Measurements from ENCODE around the gene ABCC8.

The ABCC8 gene

DNA sequence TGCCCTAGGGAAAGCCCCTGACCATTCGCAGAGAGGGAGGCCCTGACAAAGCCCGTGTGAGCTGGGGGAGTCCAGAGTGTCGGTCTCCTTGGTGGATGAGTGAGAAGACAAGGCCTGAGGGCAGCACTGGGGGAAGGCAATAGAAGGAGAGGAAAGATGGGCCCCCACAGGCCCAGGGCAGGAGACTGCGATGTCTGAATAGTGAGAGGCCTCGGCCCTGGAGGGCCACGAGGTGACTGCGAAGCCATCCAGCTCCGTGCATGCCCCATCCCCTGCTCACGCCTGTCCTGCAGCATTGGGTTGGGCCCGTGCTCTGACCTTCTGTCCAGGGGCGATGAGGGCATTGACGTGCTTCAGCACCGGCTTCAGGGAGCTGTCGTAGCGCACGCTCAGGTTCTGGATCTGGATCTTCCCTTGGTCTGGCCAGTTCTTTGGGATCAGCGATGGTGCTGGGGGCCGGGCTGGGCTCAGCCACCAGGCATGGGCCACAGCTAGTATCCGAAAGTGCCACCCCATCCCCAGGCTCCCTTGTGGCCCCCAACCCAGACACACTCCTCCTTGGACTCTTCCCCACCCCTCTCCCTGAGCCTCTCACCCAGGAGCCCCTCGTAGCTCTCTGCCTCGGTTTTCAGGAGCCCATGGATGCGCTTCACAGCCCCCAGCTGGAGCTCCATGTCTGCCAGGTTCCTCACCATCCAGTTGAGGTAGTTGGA lies 79.9 kb downstream of the ABCC8 start:
- TF ChIP-seq, protein P1, sequence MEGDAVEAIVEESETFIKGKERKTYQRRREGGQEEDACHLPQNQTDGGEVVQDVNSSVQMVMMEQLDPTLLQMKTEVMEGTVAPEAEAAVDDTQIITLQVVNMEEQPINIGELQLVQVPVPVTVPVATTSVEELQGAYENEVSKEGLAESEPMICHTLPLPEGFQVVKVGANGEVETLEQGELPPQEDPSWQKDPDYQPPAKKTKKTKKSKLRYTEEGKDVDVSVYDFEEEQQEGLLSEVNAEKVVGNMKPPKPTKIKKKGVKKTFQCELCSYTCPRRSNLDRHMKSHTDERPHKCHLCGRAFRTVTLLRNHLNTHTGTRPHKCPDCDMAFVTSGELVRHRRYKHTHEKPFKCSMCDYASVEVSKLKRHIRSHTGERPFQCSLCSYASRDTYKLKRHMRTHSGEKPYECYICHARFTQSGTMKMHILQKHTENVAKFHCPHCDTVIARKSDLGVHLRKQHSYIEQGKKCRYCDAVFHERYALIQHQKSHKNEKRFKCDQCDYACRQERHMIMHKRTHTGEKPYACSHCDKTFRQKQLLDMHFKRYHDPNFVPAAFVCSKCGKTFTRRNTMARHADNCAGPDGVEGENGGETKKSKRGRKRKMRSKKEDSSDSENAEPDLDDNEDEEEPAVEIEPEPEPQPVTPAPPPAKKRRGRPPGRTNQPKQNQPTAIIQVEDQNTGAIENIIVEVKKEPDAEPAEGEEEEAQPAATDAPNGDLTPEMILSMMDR (IDR thresholded peaks at IDR 0.05; ENCODE audit: control insufficient read depth, insufficient read depth, low read depth, low read length, missing control alignments), result no peak
- H3K4me3 ChIP-seq (ENCODE audit: control insufficient read depth, low read depth, low read length), result no peak overlapping the region
- no peak for DNase-seq (ENCODE audit: low read depth)

DNA sequence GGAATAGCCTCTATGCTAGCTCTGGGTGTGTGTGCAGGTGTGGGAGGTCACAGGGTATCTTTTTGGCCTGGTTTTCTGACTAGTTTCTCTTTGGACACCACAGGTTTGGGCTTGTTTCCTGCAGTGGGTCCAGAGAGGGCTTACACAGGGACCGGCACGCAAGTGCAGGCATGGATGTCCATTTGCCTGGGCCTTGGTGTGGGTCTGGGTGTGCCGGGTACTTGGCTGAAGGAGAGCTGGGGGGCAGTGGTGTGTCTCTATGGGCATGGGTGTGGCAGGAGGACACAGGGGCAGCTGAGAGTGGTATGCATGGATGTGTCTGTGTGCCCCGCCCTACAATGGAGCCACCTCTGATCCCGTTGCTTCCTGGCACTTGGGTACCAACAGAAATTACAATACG lies 80.7 kb downstream of the ABCC8 start:
- no peak overlapping the region for H3K4me3 ChIP-seq (ENCODE audit: control insufficient read depth, low read depth, low read length)
- TF ChIP-seq, protein P1 (IDR thresholded peaks at IDR 0.05; ENCODE audit: control insufficient read depth, insufficient read depth, low read depth, low read length, missing control alignments), result no peak
- DNase-seq (ENCODE audit: low read depth), result no peak

DNA sequence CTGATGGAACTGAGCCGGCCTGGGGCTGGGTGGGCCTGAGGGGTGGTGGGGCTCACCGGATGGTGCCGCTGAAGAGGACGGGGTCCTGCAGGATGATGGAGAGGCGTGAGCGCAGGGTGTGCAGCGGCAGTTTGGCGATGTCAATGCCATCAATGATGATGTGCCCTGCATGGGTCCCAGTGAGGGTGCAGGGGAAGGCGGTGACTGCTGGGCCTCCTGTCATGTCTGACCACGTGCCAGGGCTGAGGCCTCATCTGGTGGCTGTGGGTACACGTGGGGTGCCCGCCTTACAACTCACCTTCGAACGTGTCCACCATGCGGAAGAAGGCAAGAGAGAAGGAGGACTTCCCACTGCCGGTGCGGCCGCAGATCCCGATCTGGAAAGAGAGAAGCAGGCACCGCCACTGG lies 81.1 kb downstream of the ABCC8 start:
- H3K4me3 ChIP-seq (ENCODE audit: control insufficient read depth, low read depth, low read length), result no peak overlapping the region
- TF ChIP-seq, protein P1 (IDR thresholded peaks at IDR 0.05; ENCODE audit: control insufficient read depth, insufficient read depth, low read depth, low read length, missing control alignments), result no peak

DNA sequence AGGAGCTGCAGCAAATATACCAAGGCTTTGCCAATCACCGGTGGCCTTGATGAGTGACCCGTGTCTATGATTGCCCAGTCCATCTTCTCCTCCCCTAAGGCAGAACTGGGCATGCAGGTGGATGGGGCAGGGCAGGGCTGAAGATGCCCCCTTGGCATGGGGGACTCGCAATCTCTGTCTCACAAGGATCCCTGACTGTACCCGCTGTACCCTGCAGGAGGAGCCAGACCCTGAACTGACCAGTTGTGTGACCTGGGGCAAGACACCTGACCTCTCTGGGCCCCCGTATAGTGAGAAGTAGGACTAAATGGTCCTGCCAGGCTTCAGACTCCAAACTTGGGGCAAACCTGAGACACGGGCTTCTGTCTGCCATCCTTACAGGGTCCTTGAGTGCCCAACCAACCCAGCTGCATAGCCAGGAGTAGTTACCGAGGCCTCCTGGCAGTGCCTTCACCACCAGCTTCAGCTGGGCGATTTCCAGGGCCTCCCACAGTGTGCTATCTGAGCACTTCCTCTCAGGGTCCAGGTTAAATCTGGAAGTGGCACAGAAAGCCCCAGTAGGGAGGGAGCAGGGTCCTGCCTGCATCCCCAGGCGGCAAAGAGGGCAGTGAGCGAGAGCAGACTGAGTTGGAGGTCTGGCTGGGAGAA lies 81.8 kb downstream of the ABCC8 start:
- DNase-seq (ENCODE audit: low read depth), result no peak
- TF ChIP-seq, protein P1 (IDR thresholded peaks at IDR 0.05; ENCODE audit: control insufficient read depth, insufficient read depth, low read depth, low read length, missing control alignments), result no peak
- no peak overlapping the region for H3K4me3 ChIP-seq (ENCODE audit: control insufficient read depth, low read depth, low read length)

More for the DNA sequence above, 81.1 kb downstream of the ABCC8 start:
- DNase-seq (ENCODE audit: low read depth), result no peak

DNA sequence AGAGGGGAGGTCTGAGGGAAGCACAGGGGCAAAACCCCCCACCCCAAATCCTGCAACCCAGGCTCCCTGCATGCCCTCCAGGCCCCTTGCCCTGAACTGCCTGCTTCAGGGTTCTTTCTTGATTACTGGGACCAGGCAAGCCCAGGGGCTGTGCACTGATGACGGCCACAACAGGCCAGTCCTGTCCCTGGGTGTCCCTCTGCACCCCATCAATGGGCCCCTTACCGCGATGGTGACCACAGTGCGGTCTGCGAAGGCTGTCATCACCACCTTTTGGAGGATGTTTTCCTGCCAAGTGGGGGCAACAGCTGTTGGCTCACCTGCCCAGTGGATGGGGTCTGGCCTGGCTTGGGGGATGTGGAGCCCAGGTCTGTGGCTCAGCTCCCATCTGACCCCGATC lies 83.2 kb downstream of the ABCC8 start:
- no peak for DNase-seq (ENCODE audit: low read depth)
- TF ChIP-seq, protein P1 (IDR thresholded peaks at IDR 0.05; ENCODE audit: control insufficient read depth, insufficient read depth, low read depth, low read length, missing control alignments), result no peak
- H3K4me3 ChIP-seq (ENCODE audit: control insufficient read depth, low read depth, low read length), result no peak overlapping the region

DNA sequence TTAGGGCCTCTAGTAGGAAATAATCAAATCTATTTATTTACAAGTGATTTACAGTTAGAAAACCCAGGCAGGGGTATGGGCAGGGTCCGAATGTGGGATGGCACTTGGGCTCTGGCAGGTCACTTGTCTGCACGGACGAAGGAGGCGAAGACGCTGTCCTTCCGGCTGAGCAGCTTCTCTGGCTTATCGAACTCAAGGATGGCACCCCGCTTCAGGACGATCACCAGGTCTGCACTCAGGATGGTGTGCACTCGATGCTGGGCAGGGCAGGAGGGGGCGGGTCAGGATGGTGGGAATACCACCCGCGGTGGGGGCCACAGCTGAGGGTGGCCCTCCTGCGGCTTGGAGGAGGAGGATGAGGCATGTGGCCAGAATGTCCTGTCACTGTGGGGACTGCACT lies 83.8 kb downstream of the ABCC8 start:
- H3K4me3 ChIP-seq (ENCODE audit: control insufficient read depth, low read depth, low read length), result no peak overlapping the region
- TF ChIP-seq, protein P1 (IDR thresholded peaks at IDR 0.05; ENCODE audit: control insufficient read depth, insufficient read depth, low read depth, low read length, missing control alignments), result no peak
- DNase-seq (ENCODE audit: low read depth), result no peak

Data from AG09309 (cell line).